CD4-positive, alpha-beta T cell treated with Interleukin-10 for 1 hour (primary cell): Measurements from ENCODE around the gene NOTCH2.

Experiments
- DNase-seq: peaks from one replicate; pipeline ENCODE4 v3.0.0-alpha.2; 2020

Gene NOTCH2

GRCh38 chr1:119869995-119870394 is 199.5 kb downstream of the NOTCH2 start:
- no peak for DNase-seq

DNA sequence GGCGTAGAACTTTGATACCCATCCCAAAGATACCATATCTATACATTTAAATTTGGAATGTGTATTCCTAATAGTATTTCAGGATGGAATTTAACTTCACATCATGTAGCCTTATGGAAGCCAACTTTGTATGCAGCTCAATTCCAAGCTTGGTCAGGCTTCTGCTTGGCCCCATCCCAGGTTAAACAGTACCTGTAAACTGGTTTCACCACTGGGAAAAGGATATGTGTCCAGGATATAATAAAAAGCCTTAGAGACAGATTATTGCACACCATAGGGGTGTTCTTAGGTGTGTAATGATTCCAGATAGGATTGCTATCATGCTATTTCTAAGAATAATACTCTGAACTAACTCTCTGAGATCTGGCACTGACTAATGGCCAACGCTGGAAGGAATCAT is 201.3 kb downstream of the NOTCH2 start:
- DNase-seq, result no peak

DNA sequence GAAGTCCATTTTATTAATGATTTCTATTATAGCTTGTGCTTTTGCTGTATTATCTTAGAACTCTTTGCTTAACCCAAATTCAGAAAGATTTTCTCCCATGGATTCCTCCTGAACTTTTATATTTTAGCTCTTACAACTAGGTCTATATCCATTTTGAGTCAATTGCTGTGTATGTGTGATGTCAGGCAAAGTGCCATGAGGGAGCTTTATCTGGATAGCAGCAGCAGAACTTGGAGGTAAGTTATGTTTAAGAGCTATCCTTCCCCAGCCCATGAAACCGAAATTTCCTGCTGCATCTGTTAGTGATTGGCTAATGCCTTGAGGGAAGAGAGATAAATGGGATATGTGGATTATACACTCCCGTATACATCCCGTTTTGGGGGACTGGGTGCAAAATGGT is 203.0 kb downstream of the NOTCH2 start:
- DNase-seq, result no peak

- no peak for DNase-seq
Observed at GRCh38 chr1:119865627-119866026, 203.8 kb downstream of the NOTCH2 start.

DNA sequence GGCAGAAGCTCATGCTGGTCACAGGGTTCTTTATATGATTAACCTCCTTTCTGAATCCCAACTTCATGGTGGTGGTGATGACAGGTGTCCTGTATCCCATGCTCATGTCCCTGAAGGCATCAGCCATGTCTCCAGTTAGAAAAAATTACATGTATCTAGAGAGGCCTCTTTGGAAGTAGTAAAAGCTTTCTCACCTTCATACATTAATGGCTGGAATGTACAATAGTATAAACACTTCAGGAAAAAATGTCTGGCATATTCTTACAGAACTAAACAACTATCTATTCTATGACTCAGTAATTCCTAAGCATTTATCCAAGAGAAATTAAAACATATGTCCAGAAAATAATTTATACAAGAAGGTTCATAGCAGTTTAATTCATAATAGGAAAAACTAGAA is 207.2 kb downstream of the NOTCH2 start:
- DNase-seq, result no peak
